ENCODE results near the gene CT47A1.

- TF ChIP-seq, protein P1, sequence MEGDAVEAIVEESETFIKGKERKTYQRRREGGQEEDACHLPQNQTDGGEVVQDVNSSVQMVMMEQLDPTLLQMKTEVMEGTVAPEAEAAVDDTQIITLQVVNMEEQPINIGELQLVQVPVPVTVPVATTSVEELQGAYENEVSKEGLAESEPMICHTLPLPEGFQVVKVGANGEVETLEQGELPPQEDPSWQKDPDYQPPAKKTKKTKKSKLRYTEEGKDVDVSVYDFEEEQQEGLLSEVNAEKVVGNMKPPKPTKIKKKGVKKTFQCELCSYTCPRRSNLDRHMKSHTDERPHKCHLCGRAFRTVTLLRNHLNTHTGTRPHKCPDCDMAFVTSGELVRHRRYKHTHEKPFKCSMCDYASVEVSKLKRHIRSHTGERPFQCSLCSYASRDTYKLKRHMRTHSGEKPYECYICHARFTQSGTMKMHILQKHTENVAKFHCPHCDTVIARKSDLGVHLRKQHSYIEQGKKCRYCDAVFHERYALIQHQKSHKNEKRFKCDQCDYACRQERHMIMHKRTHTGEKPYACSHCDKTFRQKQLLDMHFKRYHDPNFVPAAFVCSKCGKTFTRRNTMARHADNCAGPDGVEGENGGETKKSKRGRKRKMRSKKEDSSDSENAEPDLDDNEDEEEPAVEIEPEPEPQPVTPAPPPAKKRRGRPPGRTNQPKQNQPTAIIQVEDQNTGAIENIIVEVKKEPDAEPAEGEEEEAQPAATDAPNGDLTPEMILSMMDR (IDR thresholded peaks at IDR 0.05), result no peak
- no peak for TF ChIP-seq EZH2 (IDR thresholded peaks at IDR 0.05; ENCODE audit: borderline replicate concordance, insufficient read depth, low read depth, low read length, poor library complexity, severe bottlenecking)
Observed at GRCh38 chrX:120999413-120999812, 13.9 kb upstream of the CT47A1 start.

Measured in B cell (primary cell).